ENCODE data around the gene TPRN. TPM values are rescaled to one million over a fixed set of nuclear protein-coding genes. Genes with fewer than 3 reads are reported as not detected.

TPRN gene
- total and polyA plus RNA-seq, 2 of the 4 experiments (the other 2 are of a cell fraction): 1.8 to 5.3 TPM

- peak overlapping the region; percentile 96 for H3K27ac ChIP-seq (ENCODE audit: insufficient read depth, low read length)
- peak overlapping the region; percentile 86 for H2AK9ac ChIP-seq (replicated peaks; ENCODE audit: low read depth, low read length, poor library complexity)
- peak overlapping the region; percentile 88 for H3K4me2 ChIP-seq (ENCODE audit: low read depth, low read length)
- peak overlapping the region; percentile 96 for H2AK5ac ChIP-seq (ENCODE audit: low read depth, low read length)
- peak overlapping the region; percentile 79 for H2BK5ac ChIP-seq (ENCODE audit: low read depth, low read length, poor library complexity, severe bottlenecking)
- intact Hi-C loops (cut with micrococcal nuclease): no loop called here
- H4K5ac ChIP-seq (ENCODE audit: low read depth, low read length): peak overlapping the region; percentile 89
- no peaks in the 10 kb centered on the region for H3K36me3 ChIP-seq (ENCODE audit: control insufficient read depth, insufficient read depth, low read length)
- H4K8ac ChIP-seq (ENCODE audit: low read depth in 2 of 2, low read length in 2 of 2): peak overlapping the region; percentile 95
- ChIA-PET CTCF (interaction anchor here (0.8 kb wide), 1 partner anchor 177 kb away, joined by 4 read pairs; the partner anchor contains the start of gene NPDC1), POLR2A (ENCODE audit: unreplicated experiment) (interaction anchor here (1.1 kb wide), 1 partner anchor 15 kb away, joined by 6 read pairs; no protein-coding TSS in a partner anchor)
- peak; percentile 97 for DNase-seq
- peak overlapping the region; percentile 88 for H3K4ac ChIP-seq (ENCODE audit: low read depth, low read length)
- no peak overlapping the region for H2BK120ac ChIP-seq (ENCODE audit: low read depth, low read length)
- H2BK15ac ChIP-seq (ENCODE audit: low read depth, low read length): no peak overlapping the region
- H3K79me1 ChIP-seq (ENCODE audit: low read depth in 1 of 2, low read length in 2 of 2): peaks cover 0 to 4% of the 10 kb centered on the region in 2 experiments; a peak in 1 of 4 replicates
- 1% methylated on average over 36 of the region's 63 CpGs; no CpG with 5 or more reads in 1 of the 2 experiments for WGBS, 2 experiments (ENCODE audit: extremely low coverage in 2 of 2, insufficient read length in 1 of 2)
- no peak overlapping the region for H2BK20ac ChIP-seq (ENCODE audit: low read depth, low read length)
- dilution Hi-C loops (cut with HindIII; ENCODE audit: low sequenced_read_pairs, unreplicated experiment): no loop called here
- no TSS peak for BruUV-seq (replicated peaks)
- in situ Hi-C loops (cut with MboI; ENCODE audit: low sequenced_read_pairs): no loop called here
- H3K23ac ChIP-seq (ENCODE audit: low read depth, low read length): peak overlapping the region; percentile 58; the same call in 1 of the 2 replicates
- no peak overlapping the region; the same call in 1 of the 2 replicates for H3K18ac ChIP-seq (ENCODE audit: low read depth, low read length)
- peak overlapping the region; percentile 89 for H3K4me3 ChIP-seq (ENCODE audit: insufficient read depth, low read depth, low read length)
- H2AFZ ChIP-seq (replicated peaks; ENCODE audit: low read length, poor library complexity): peak overlapping the region; percentile 93
- no peaks in the 10 kb centered on the region for H3K9me3 ChIP-seq (ENCODE audit: control insufficient read depth, insufficient read depth, low read length)
- peak overlapping the region; percentile 90 for H3K14ac ChIP-seq (replicated peaks; ENCODE audit: low read depth, low read length)
- no peaks in the 10 kb centered on the region for H4K20me1 ChIP-seq (ENCODE audit: insufficient read depth, low read length)
- peak overlapping the region; percentile 97 for H3K9ac ChIP-seq (ENCODE audit: low read depth, low read length)
- peak; percentile 93 for ATAC-seq (ENCODE audit: low read depth)
- peaks cover 3% of the 10 kb centered on the region; the same call in 1 of the 2 replicates for H3K9me1 ChIP-seq (ENCODE audit: insufficient read depth, low read length)
- H4K91ac ChIP-seq (ENCODE audit: insufficient read depth, low read depth, low read length): peak overlapping the region; percentile 64; the same call in 1 of the 2 replicates
- H3K56ac ChIP-seq (ENCODE audit: extremely low read depth, insufficient read depth, low read length): peak overlapping the region; percentile 62; the same call in 1 of the 2 replicates
- no peak for TF ChIP-seq CTCF (conservative IDR thresholded peaks at IDR 0.05; ENCODE audit: low read depth, low read length)
- no peak for TF ChIP-seq BHLHE40 (IDR thresholded peaks at IDR 0.05; ENCODE audit: low read depth, low read length)
- no peak for TF ChIP-seq RCOR1 (IDR thresholded peaks at IDR 0.05; ENCODE audit: insufficient replicate concordance, low read length)
- peak; percentile 14; the same call in 1 of the 2 replicates for TF ChIP-seq MAZ (IDR thresholded peaks at IDR 0.05; ENCODE audit: borderline replicate concordance, low read depth, low read length)
- no peak for TF ChIP-seq NFE2L2 (IDR thresholded peaks at IDR 0.05; ENCODE audit: low read depth, low read length)
- TF ChIP-seq MXI1 (IDR thresholded peaks at IDR 0.05; ENCODE audit: borderline replicate concordance, low read depth, low read length): peak; percentile 14; the same call in 1 of the 2 replicates
- TF ChIP-seq CHD1 (IDR thresholded peaks at IDR 0.05; ENCODE audit: low read depth, low read length): no peak
- no peak for TF ChIP-seq RAD21 (IDR thresholded peaks at IDR 0.05; ENCODE audit: low read length)
- TF ChIP-seq FOS (IDR thresholded peaks at IDR 0.05; ENCODE audit: low read depth, low read length): no peak
- 0 out of 2 replicates have a peak, but pooled peaks have one; percentile 3 for TF ChIP-seq USF2 (IDR thresholded peaks at IDR 0.05; ENCODE audit: low read depth, low read length)
- H3K4me1 ChIP-seq (ENCODE audit: control insufficient read depth, insufficient read depth, low read length): peaks cover 19% of the 10 kb centered on the region
- no peaks in the 10 kb centered on the region for H3K27me3 ChIP-seq (ENCODE audit: control insufficient read depth, insufficient read depth, low read length)
Observed at GRCh38 chr9:137223078-137223970, 22.8 kb upstream of the TPRN start.
